ENCODE measurements around the gene ANKRD53. TPM values are rescaled to one million over a fixed set of nuclear protein-coding genes. Genes with fewer than 3 reads are reported as not detected.

The ANKRD53 gene
- total RNA-seq, 5 donors from 2014 or later (not counting 1 experiment from before 2014, with no cell fraction given) = 0.20 to 0.88 (median 0.45) TPM; not detected in 1

DNA sequence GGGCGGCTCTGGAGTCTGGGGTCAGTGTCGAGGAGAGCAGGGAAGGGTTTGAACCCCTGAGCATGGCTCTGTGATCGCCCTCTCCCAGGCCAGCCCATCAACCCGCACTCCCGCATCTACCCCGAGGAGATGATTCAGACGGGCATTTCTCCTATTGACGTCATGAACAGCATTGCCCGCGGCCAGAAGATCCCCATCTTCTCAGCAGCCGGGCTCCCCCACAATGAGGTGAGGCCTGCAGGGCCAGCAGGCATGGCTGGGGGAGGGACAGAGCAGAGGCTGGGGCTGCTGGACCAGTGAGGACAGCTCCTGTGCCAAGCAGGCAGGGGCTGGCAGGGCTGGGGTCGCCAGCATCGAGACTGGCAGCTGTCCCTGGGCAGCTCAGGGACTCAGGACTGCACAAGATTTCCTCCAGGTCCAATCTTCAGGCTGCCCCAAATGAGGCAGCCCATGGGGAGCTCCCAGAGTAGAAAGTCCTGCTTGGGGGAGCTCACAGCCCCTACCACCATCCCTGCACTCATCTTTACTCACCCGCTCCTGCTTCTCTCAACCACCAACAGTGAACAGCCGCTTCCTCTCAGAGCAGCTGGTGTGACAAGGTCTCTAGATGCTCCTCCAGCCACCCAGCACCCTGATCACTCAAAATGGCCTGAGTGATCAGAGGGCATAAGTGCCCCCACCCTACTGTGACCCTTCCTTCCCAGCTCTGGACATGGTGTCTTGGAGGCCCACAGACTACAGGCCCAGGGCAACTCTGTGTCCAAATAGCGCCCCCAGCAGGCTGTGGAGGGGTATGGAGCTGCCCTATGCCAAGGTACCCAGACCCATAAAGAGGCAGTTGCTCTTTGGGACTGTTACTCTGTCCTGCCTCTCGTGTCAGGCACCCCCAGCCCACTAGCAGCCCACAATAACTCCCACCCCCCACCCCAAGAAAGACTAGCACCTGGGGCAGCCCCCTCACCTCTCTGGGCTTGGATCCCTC, 18.3 kb upstream of the ANKRD53 start:
- Histone ChIP-seq H3K4me3 (ENCODE audit: control insufficient read depth in 1 of 2, extremely low read depth in 1 of 2, low read length in 1 of 2) (no peak overlapping the region), H3K27ac (ENCODE audit: low read length) (no peak overlapping the region), H3K27me3 (replicated peaks in 1 of 2; ENCODE audit: control insufficient read depth in 2 of 2, extremely low read depth in 1 of 2, insufficient read depth in 2 of 2, low read length in 1 of 2) (peaks cover 5 to 79% of the 10 kb centered on the region in 2 experiments), H3K9me3 (no peaks in the 10 kb centered on the region), H3K36me3 (ENCODE audit: control insufficient read depth in 2 of 2, extremely low read depth in 1 of 2, insufficient read depth in 1 of 2, low read length in 1 of 2) (no peaks in the 10 kb centered on the region), H3K4me1 (ENCODE audit: control insufficient read depth in 1 of 2, extremely low read depth in 1 of 2, insufficient read depth in 2 of 2, low read length in 2 of 2) (peaks cover 2 to 15% of the 10 kb centered on the region in 2 experiments)
- Mint-ChIP-seq H3K27ac (no peak overlapping the region), H3K36me3 (no peaks in the 10 kb centered on the region), H3K9me3 (no peaks in the 10 kb centered on the region), H3K4me1 (peaks cover 8 to 11% (median 9%) of the 10 kb centered on the region in 3 donors), H3K27me3 (peaks cover 33 to 61% of the 10 kb centered on the region in 2 donors), H3K4me3 (no peak overlapping the region)
- 87% methylated on average over 15 of the region's 17 CpGs for WGBS (ENCODE audit: insufficient coverage)
- peak in 2 of 35 experiments; percentile 4 to 10 for DNase-seq
- POLR2A ChIA-PET = no interaction called here
- ATAC-seq (replicated peaks in 1 of 4) = no peak
- CTCF ChIA-PET = interaction anchor here (0.6 to 0.7 kb wide), 2 partner anchors 36 to 1144 kb away, joined by 4 to 5 read pairs; no protein-coding TSS in a partner anchor

DNA sequence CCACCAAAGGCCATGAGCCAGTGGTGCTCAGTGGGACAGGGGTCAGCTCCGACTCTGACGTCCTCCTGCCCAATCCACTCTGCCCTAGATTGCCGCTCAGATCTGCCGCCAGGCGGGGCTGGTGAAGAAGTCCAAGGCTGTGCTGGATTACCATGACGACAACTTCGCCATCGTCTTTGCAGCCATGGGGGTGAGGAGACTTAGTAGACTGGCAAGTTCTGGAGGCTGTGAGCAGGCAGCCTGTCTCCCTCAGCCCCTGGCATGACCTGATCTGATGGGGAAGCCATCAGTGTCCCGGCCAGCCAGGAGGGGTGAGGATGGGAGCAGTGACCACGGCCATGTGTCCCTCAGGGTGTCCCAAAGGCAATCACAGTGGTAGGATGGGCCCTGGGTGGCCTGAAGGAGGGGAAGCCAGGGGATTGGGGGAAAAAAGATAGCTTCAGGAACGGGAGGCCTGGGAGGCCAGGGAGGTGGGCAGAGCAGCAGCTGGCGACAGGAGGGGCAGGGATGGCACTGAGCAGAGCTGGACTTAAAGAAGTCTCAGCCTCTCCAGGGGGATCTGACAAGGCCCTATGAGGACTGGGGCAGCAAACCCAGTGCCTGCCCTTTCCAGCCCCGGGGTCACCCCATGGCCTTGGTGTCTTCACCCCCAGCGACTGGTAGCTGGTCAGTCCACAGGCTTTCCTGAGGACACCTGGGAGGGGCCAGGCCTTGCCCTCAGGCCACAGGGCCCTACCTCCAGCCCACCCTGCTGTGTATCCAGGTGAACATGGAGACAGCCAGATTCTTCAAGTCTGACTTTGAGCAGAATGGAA, 17.4 kb upstream of the ANKRD53 start:
- Histone ChIP-seq H3K36me3 (ENCODE audit: control insufficient read depth in 2 of 2, extremely low read depth in 1 of 2, insufficient read depth in 1 of 2, low read length in 1 of 2) (no peaks in the 10 kb centered on the region), H3K27ac (ENCODE audit: low read length) (no peak overlapping the region), H3K27me3 (replicated peaks in 1 of 2; ENCODE audit: control insufficient read depth in 2 of 2, extremely low read depth in 1 of 2, insufficient read depth in 2 of 2, low read length in 1 of 2) (peaks cover 1 to 86% of the 10 kb centered on the region in 2 experiments), H3K4me1 (ENCODE audit: control insufficient read depth in 1 of 2, extremely low read depth in 1 of 2, insufficient read depth in 2 of 2, low read length in 2 of 2) (peaks cover 2 to 21% of the 10 kb centered on the region in 2 experiments), H3K4me3 (ENCODE audit: control insufficient read depth in 1 of 2, extremely low read depth in 1 of 2, low read length in 1 of 2) (no peak overlapping the region), H3K9me3 (no peaks in the 10 kb centered on the region)
- DNase-seq (peak in 1 of 35 experiments; percentile 7), ATAC-seq (replicated peaks in 1 of 4) (no peak)
- ChIA-PET POLR2A (no interaction called here), CTCF (interaction anchor here (0.6 to 0.7 kb wide), 2 partner anchors 35 to 1145 kb away, joined by 4 to 5 read pairs; no protein-coding TSS in a partner anchor)
- H3K9me3 Mint-ChIP-seq = no peaks in the 10 kb centered on the region
- 81% methylated on average over 14 of the region's 14 CpGs for WGBS (ENCODE audit: insufficient coverage)
- H3K27me3 Mint-ChIP-seq = peaks cover 26 to 56% of the 10 kb centered on the region in 2 donors
- no peak overlapping the region for H3K4me3 Mint-ChIP-seq
- no peaks in the 10 kb centered on the region for H3K36me3 Mint-ChIP-seq
- H3K27ac Mint-ChIP-seq = no peak overlapping the region
- H3K4me1 Mint-ChIP-seq = peaks cover 10 to 14% (median 11%) of the 10 kb centered on the region in 3 donors

DNA sequence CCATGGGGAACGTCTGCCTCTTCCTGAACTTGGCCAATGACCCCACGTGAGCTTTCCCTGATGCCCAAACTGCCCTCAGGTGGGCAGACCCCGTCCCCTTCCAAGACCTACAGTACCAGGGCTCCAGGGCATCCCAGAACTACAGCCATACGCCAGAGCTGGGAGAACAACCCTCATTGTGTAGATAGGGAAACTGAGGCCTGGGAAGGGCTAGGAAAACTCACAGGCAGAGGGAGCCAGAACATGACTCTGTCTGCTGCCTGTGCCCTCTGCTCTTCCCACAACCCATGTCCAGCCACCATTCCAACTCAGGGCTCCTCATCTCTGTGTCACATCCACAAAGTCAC, 16.8 kb upstream of the ANKRD53 start:
- no peak overlapping the region for H3K4me3 Mint-ChIP-seq
- Histone ChIP-seq H3K4me3 (ENCODE audit: control insufficient read depth in 1 of 2, extremely low read depth in 1 of 2, low read length in 1 of 2) (no peak overlapping the region), H3K4me1 (ENCODE audit: control insufficient read depth in 1 of 2, extremely low read depth in 1 of 2, insufficient read depth in 2 of 2, low read length in 2 of 2) (peaks cover 2 to 21% of the 10 kb centered on the region in 2 experiments), H3K36me3 (ENCODE audit: control insufficient read depth in 2 of 2, extremely low read depth in 1 of 2, insufficient read depth in 1 of 2, low read length in 1 of 2) (no peaks in the 10 kb centered on the region), H3K27ac (ENCODE audit: low read length) (no peak overlapping the region), H3K9me3 (no peaks in the 10 kb centered on the region), H3K27me3 (replicated peaks in 1 of 2; ENCODE audit: control insufficient read depth in 2 of 2, extremely low read depth in 1 of 2, insufficient read depth in 2 of 2, low read length in 1 of 2) (peaks cover 0 to 81% of the 10 kb centered on the region in 2 experiments)
- no peak overlapping the region for H3K27ac Mint-ChIP-seq
- H3K27me3 Mint-ChIP-seq = peaks cover 22 to 52% of the 10 kb centered on the region in 2 donors
- DNase-seq (no peak), ATAC-seq (replicated peaks in 1 of 4) (no peak)
- ChIA-PET POLR2A (interaction anchor here in 1 of 2 donors (0.6 kb wide), 1 partner anchor 561 kb away, joined by 3 read pairs; no protein-coding TSS in a partner anchor), CTCF (no interaction called here)
- peaks cover 10 to 14% (median 11%) of the 10 kb centered on the region in 3 donors for H3K4me1 Mint-ChIP-seq
- no peaks in the 10 kb centered on the region for H3K9me3 Mint-ChIP-seq
- H3K36me3 Mint-ChIP-seq = no peaks in the 10 kb centered on the region
- WGBS (ENCODE audit: insufficient coverage) = 71% methylated on average over 2 of the region's 4 CpGs

DNA sequence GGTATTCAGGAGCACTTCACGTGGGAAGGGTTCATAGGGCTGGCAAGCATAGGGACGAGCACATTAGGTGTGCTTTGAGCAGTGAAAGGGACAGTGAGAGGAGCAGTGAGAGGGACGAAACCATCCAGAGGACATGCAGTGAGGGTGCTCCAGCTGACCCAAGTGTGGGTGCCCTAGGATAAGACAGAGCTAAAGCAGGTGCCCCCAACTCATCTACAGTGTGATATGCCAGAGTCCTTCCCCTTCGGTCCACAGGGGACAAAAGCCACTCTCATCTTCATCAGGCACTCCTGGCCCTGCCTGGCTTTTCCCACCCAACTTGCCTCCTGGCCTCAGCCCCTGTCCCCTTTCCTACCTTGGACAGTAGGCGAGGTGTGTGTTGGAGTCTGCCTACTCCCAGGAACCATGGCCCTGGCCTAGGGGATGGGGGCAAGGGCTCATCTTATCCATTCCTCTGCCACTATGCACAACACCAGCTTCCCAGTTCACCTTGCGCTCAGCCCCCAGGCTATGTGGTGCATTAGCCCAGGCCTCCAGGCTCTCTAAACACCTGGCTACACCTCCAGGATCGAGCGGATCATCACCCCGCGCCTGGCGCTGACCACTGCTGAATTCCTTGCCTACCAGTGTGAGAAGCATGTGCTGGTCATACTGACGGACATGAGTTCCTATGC, 16.1 kb upstream of the ANKRD53 start:
- POLR2A ChIA-PET = interaction anchor here in 1 of 2 donors (0.6 kb wide), 1 partner anchor 561 kb away, joined by 3 read pairs; no protein-coding TSS in a partner anchor
- Histone ChIP-seq H3K4me1 (ENCODE audit: control insufficient read depth in 1 of 2, extremely low read depth in 1 of 2, insufficient read depth in 2 of 2, low read length in 2 of 2) (peaks cover 2 to 21% of the 10 kb centered on the region in 2 experiments), H3K9me3 (no peaks in the 10 kb centered on the region), H3K4me3 (ENCODE audit: control insufficient read depth in 1 of 2, extremely low read depth in 1 of 2, low read length in 1 of 2) (no peak overlapping the region), H3K27me3 (replicated peaks in 1 of 2; ENCODE audit: control insufficient read depth in 2 of 2, extremely low read depth in 1 of 2, insufficient read depth in 2 of 2, low read length in 1 of 2) (peaks cover 3 to 78% of the 10 kb centered on the region in 2 experiments), H3K27ac (ENCODE audit: low read length) (no peak overlapping the region), H3K36me3 (ENCODE audit: control insufficient read depth in 2 of 2, extremely low read depth in 1 of 2, insufficient read depth in 1 of 2, low read length in 1 of 2) (no peaks in the 10 kb centered on the region)
- WGBS (ENCODE audit: insufficient coverage) = 76% methylated on average over 9 of the region's 12 CpGs
- peaks cover 21 to 44% of the 10 kb centered on the region in 2 donors for H3K27me3 Mint-ChIP-seq
- peaks cover 10 to 14% (median 11%) of the 10 kb centered on the region in 3 donors for H3K4me1 Mint-ChIP-seq
- no peak overlapping the region for H3K4me3 Mint-ChIP-seq
- CTCF ChIA-PET = no interaction called here
- DNase-seq (peak in 1 of 35 experiments; percentile 10), ATAC-seq (replicated peaks in 1 of 4) (no peak)
- H3K27ac Mint-ChIP-seq = no peak overlapping the region
- H3K36me3 Mint-ChIP-seq = no peaks in the 10 kb centered on the region
- no peaks in the 10 kb centered on the region for H3K9me3 Mint-ChIP-seq

DNA sequence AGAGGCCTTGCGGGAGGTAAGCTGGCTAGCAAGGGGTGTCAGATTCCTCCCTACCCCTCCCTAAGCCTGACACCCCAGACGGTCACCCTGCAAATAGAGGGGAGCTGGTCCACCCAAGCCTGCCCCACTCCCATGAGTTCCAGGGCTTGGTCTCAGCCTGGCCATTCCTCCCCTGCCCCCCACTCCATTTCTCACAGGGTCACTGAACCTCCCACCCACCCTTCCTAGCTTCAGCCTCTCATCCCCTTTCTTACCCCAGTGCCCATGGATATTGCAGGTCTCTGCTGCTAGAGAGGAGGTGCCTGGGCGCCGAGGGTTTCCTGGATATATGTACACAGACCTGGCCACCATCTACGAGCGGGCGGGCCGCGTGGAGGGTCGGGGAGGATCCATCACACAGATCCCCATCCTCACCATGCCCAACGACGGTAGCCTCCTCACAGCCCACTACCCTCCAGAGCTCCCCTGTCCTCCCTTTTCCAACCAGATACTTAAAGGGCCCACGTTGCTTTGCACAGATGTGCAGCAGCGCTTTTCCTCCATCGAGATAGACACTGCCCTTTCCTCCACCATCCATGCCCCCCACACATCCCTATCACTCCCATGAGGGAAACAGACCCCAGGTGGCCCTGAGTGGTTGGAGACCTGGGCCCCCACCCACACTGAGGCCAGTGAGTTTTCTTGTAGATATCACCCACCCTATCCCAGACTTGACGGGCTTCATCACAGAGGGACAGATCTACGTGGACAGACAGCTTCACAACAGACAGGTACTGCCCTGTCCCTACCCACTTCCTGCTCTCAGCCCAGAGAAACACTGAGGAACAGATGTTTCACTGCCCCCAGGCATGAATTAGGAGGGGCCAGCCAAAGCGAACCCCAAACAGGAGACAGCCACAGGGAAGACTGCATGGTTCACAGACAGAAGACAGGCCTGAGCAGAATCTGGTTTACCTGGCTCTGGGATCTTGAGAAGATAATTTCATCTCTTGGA, 15.2 kb upstream of the ANKRD53 start:
- ATAC-seq (replicated peaks in 1 of 4) = no peak
- 71% methylated on average over 8 of the region's 18 CpGs for WGBS (ENCODE audit: insufficient coverage)
- peaks cover 2 to 19% of the 10 kb centered on the region in 2 experiments for H3K4me1 ChIP-seq (ENCODE audit: control insufficient read depth in 1 of 2, extremely low read depth in 1 of 2, insufficient read depth in 2 of 2, low read length in 2 of 2)
- no peaks in the 10 kb centered on the region for H3K9me3 Mint-ChIP-seq
- H3K27ac Mint-ChIP-seq = no peak overlapping the region
- no peak overlapping the region for H3K27ac ChIP-seq (ENCODE audit: low read length)
- peaks cover 9 to 14% (median 10%) of the 10 kb centered on the region in 3 donors for H3K4me1 Mint-ChIP-seq
- no peaks in the 10 kb centered on the region for H3K9me3 ChIP-seq
- peak overlapping the region in 1 of 3 donors; percentile 82 for H3K4me3 Mint-ChIP-seq
- no peak overlapping the region for H3K4me3 ChIP-seq (ENCODE audit: control insufficient read depth in 1 of 2, extremely low read depth in 1 of 2, low read length in 1 of 2)
- peaks cover 3 to 71% of the 10 kb centered on the region in 2 experiments for H3K27me3 ChIP-seq (replicated peaks in 1 of 2; ENCODE audit: control insufficient read depth in 2 of 2, extremely low read depth in 1 of 2, insufficient read depth in 2 of 2, low read length in 1 of 2)
- no peaks in the 10 kb centered on the region for H3K36me3 ChIP-seq (ENCODE audit: control insufficient read depth in 2 of 2, extremely low read depth in 1 of 2, insufficient read depth in 1 of 2, low read length in 1 of 2)
- no peak for DNase-seq
- no peaks in the 10 kb centered on the region for H3K36me3 Mint-ChIP-seq
- CTCF ChIA-PET = interaction anchor here (1.0 to 1.4 kb wide), 4 partner anchors 15 to 93 kb away, joined by 3 to 6 read pairs (median 4); no protein-coding TSS in a partner anchor
- POLR2A ChIA-PET = no interaction called here
- H3K27me3 Mint-ChIP-seq = peaks cover 17 to 38% of the 10 kb centered on the region in 2 donors

All from T-cell (primary cell).